Effector memory CD4-positive, alpha-beta T cell (primary cell): ENCODE data around the gene SIVA1.
"Not testable (repeated sequence)": the region's sequence is repeated elsewhere in the genome, so short reads cannot be mapped to it uniquely, and the experiment has no call there.

Source experiments
- DNase-seq, 3 donors: peaks; one replicate each; pipeline ENCODE4 v3.0.0-alpha.2; 2020
- H3K27ac ChIP-seq: 2 replicates; pipeline ENCODE4 v1.7.0; 2013; ENCODE audit warnings: mild to moderate bottlenecking, low read length, moderate library complexity; ENCODE audit not compliant: insufficient read depth, poor library complexity, severe bottlenecking
- H3K27me3 ChIP-seq: replicated peaks from 2 replicates; pipeline ENCODE4 v1.7.0; 2013; ENCODE audit warnings: mild to moderate bottlenecking, low read length; ENCODE audit not compliant: insufficient read depth, control insufficient read depth, poor library complexity, severe bottlenecking
- H3K36me3 ChIP-seq: 2 replicates; pipeline ENCODE4 v1.7.0; 2013; ENCODE audit warnings: mild to moderate bottlenecking, low read length, moderate library complexity; ENCODE audit not compliant: control insufficient read depth, insufficient read depth
- H3K4me1 ChIP-seq: 2 replicates; pipeline ENCODE4 v1.7.0; 2013; ENCODE audit warnings: low read length, mild to moderate bottlenecking; ENCODE audit not compliant: control insufficient read depth, insufficient read depth, poor library complexity, severe bottlenecking
- H3K4me3 ChIP-seq: 2 replicates; pipeline ENCODE4 v1.7.0; 2013; ENCODE audit warnings: low read length, low read depth, mild to moderate bottlenecking; ENCODE audit not compliant: insufficient read depth, poor library complexity, severe bottlenecking
- H3K9me3 ChIP-seq: 2 replicates; pipeline ENCODE4 v1.7.0; 2013; ENCODE audit warnings: mild to moderate bottlenecking, low read length, moderate library complexity; ENCODE audit not compliant: control insufficient read depth

The SIVA1 gene

GRCh38 chr14:104728631-104729030, 24.3 kb upstream of the SIVA1 start:
- DNase-seq, result no peak
- Histone ChIP-seq H3K4me3 (no peak overlapping the region), H3K4me1 (peaks cover 6% of the 10 kb centered on the region), H3K27me3 (no peaks in the 10 kb centered on the region), H3K27ac (no peak overlapping the region), H3K36me3 (no peaks in the 10 kb centered on the region), H3K9me3 (no peaks in the 10 kb centered on the region)

DNA sequence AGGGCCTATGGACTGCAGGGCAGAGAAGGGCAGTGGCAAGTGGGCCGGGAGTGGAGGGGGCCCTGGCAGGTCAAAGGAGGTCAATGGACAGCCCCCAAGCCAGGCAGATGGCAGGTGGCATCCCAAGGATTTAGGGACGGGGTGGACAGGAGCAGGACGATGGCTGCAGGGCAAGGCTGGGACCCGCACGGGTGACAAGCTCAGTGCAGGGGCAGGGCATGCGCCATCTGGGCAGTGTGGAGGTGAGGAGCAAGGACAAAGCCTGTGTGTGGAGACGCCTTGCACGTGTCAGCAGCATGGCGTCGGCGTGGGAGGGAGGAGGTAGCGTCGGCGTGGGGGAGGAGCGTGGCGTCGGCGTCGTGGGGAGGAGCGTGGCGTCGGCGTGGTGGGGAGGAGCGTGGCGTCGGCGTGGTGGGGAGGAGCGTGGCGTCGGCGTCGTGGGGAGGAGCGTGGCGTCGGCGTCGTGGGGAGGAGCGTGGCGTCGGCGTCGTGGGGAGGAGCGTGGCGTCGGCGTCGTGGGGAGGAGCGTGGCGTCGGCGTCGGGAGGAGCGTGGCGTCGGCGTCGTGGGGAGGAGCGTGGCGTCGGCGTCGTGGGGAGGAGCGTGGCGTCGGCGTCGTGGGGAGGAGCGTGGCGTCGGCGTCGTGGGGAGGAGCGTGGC, 23.6 kb upstream of the SIVA1 start:
- H3K4me1 ChIP-seq, H3K27me3 ChIP-seq, H3K4me3 ChIP-seq, H3K9me3 ChIP-seq, DNase-seq, H3K36me3 ChIP-seq, H3K27ac ChIP-seq: not testable (repeated sequence)

GRCh38 chr14:104729835-104730181, 23.1 kb upstream of the SIVA1 start:
- Histone ChIP-seq H3K36me3 (no peaks in the 10 kb centered on the region), H3K27ac (no peak overlapping the region), H3K4me3 (no peak overlapping the region), H3K9me3 (no peaks in the 10 kb centered on the region), H3K4me1 (peaks cover under 1% of the 10 kb centered on the region), H3K27me3 (no peaks in the 10 kb centered on the region)
- DNase-seq, result no peak

DNA sequence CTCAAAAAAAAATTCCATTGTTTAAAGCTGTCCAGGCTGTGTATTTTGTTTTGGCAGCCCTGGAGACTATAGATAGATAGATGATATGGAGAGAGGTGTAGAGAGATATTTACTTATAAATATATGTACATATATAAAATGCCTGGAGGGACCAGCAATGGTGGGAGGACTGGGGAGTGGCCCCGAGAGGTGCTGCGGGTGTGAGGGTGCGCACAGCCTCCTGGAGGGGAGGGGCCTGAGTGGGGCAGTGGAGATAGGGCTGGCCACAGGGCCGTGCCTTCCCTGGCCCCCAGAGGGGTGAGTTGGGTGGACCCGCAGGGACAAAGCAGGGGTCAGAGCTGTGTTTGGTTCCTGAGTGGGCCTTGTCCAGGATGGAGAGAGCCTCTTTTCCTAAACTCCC, 22.5 kb upstream of the SIVA1 start:
- no peaks in the 10 kb centered on the region for H3K27me3 ChIP-seq
- no peak overlapping the region for H3K4me3 ChIP-seq
- no peaks in the 10 kb centered on the region for H3K36me3 ChIP-seq
- H3K4me1 ChIP-seq, result no peaks in the 10 kb centered on the region
- H3K27ac ChIP-seq, result no peak overlapping the region
- H3K9me3 ChIP-seq, result no peaks in the 10 kb centered on the region
- DNase-seq, result no peak

GRCh38 chr14:104731320-104732294, 21.3 kb upstream of the SIVA1 start:
- Histone ChIP-seq H3K4me3 (no peak overlapping the region), H3K27ac (no peak overlapping the region), H3K4me1 (no peaks in the 10 kb centered on the region), H3K27me3 (no peaks in the 10 kb centered on the region), H3K36me3 (no peaks in the 10 kb centered on the region), H3K9me3 (no peaks in the 10 kb centered on the region)
- no peak for DNase-seq

- DNase-seq, result no peak
- H3K4me1 ChIP-seq, result no peaks in the 10 kb centered on the region
- no peak overlapping the region for H3K27ac ChIP-seq
- H3K4me3 ChIP-seq, result no peak overlapping the region
- no peaks in the 10 kb centered on the region for H3K27me3 ChIP-seq
- no peaks in the 10 kb centered on the region for H3K36me3 ChIP-seq
- H3K9me3 ChIP-seq, result no peaks in the 10 kb centered on the region
Observed at GRCh38 chr14:104732355-104732804, 20.6 kb upstream of the SIVA1 start.

DNA sequence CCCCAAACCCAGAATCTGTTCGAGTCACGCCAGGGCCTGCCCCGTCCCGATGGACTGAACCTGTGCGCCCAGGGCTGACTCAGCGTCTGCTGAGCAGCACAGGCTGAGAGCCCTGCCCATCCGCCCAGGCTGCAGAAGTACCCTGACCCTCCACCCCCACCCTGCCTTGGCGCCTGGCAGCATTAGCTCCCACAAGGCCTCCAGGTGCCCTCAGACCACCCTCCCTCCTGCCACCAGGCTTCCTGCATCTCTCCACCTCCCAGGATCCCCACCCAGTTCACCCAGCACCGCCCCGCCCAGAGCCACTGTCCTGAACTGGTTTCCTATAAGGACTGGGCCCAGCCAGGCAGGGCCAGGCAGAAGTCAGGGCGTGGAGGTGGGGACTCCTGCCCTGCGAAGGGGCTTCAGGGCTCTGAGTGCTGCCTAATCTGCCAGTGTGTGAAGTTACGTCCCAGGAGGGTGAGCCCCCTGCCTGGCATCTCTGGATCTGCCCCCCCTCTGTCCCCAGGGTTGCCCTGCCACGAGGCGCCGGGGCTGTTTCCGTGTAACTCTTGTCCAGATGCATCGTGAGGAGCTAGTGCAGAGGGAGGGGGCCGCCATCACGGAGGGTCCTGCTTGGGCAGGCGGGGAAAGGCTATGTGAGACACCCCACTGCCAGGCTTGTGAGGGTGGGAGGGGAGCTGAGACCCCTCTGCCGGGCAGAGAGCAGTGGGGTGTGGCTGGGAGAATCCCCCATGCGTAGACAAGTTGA, 19.8 kb upstream of the SIVA1 start:
- Histone ChIP-seq H3K9me3 (no peaks in the 10 kb centered on the region), H3K27me3 (no peaks in the 10 kb centered on the region), H3K27ac (no peak overlapping the region), H3K36me3 (no peaks in the 10 kb centered on the region), H3K4me1 (no peaks in the 10 kb centered on the region), H3K4me3 (no peak overlapping the region)
- no peak for DNase-seq

DNA sequence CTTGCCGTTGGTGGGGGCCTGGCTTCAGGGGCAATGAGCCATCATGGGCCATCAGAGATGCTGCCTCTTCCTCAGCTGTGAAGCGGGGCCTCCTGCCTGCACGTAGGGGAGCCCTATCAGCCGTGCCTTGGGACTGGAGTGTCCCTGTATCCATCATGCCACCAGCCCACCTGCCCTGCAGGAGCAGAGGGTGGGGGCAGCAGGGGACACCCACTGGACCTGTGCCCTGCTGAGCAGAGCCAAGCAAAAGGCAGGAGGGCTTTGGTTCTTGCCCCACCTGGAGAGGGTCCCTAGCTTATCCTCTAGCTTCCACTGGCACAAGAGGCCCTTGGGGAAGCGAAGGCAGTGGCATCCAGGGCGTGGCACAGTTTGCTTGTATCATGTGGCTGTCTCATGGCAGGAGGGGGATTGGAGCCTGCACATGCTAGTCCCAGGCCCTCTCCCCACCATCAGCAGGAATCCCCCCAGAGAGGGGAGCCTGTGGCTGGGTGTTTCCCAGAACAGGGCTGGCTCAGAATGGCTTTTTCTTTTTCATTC, 18.8 kb upstream of the SIVA1 start:
- DNase-seq, result no peak
- Histone ChIP-seq H3K4me3 (no peak overlapping the region), H3K27me3 (no peaks in the 10 kb centered on the region), H3K9me3 (no peaks in the 10 kb centered on the region), H3K4me1 (no peaks in the 10 kb centered on the region), H3K36me3 (no peaks in the 10 kb centered on the region), H3K27ac (no peak overlapping the region)

DNA sequence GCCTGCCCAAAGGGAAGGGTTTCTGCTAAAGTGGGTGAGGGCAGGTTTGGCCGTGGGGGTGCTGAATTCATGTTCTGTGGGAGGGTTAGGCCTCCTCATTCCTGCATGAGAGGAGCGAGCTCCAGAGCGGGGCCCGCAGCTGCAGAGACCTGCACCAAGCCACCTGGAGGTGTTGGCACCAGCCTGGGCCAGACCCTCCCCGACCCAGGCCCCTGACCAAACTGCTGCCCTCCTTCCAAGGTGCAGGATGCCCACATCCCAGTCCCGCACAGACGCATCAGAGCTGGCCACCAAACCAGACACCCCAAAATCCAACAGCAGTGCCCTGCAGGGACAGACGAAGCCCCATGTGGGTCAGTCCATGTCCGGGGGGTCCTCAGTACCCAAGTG, 18.4 kb upstream of the SIVA1 start:
- no peaks in the 10 kb centered on the region for H3K27me3 ChIP-seq
- no peak for DNase-seq
- H3K36me3 ChIP-seq, result no peaks in the 10 kb centered on the region
- H3K27ac ChIP-seq, result no peak overlapping the region
- no peak overlapping the region for H3K4me3 ChIP-seq
- H3K9me3 ChIP-seq, result no peaks in the 10 kb centered on the region
- no peaks in the 10 kb centered on the region for H3K4me1 ChIP-seq
